Panc1 (cell line): Measurements from ENCODE around the gene CHCHD3.

Experiments
- CTCF ChIP-seq: fragments of 450-650 bp; IDR thresholded peaks from 2 replicates; pipeline ENCODE4 v1.5.1; 2017; ENCODE audit warnings: mild to moderate bottlenecking
- REST ChIP-seq, 2 experiments: IDR thresholded peaks; 2 replicates each; pipeline ENCODE4 v1.6.1; 2011 to 2012; ENCODE audit warnings: low read depth in 2 of 2, control low read depth in 1 of 2, low read length in 1 of 2, mild to moderate bottlenecking in 1 of 2, moderate library complexity in 1 of 2; ENCODE audit not compliant: insufficient read depth in 1 of 2

- TF ChIP-seq CTCF (no peak), REST (IDR thresholded peaks at IDR 0.05; ENCODE audit: insufficient read depth in 1 of 2, low read depth in 2 of 2, low read length in 1 of 2) (no peak)
Measured at GRCh38 chr7:132872034-132872433, 209.9 kb downstream of the CHCHD3 start.
